Hepatocyte (in vitro differentiated cells): ENCODE data around the gene BAG1.

Source experiments
- CTCF ChIP-seq: fragments of 200-600 bp; sonication (generic); IDR thresholded peaks from 2 replicates; pipeline ENCODE4 v1.5.1; 2016; ENCODE audit warnings: antibody characterized with exemption, mild to moderate bottlenecking; ENCODE audit not compliant: poor library complexity
- EZH2 ChIP-seq: fragments of 200-600 bp; sonication (generic); IDR thresholded peaks from 2 replicates; pipeline ENCODE4 v1.6.1; 2016; ENCODE audit warnings: antibody characterized with exemption, mild to moderate bottlenecking, borderline replicate concordance
- EZH2phosphoT487 ChIP-seq: fragments of 200-600 bp; sonication (generic); IDR thresholded peaks from one replicate; pipeline ENCODE4 v1.6.1; 2018; ENCODE audit warnings: antibody characterized with exemption, mild to moderate bottlenecking, low read depth, moderate library complexity; ENCODE audit not compliant: unreplicated experiment, severe bottlenecking

GRCh38 chr9:33260372-33260771 lies 4.1 kb downstream of the BAG1 start:
- TF ChIP-seq CTCF (no peak), EZH2 (no peak), EZH2phosphoT487 (no peak)
